ENCODE measurements around the gene RAB1B. TPM values are rescaled to one million over a fixed set of nuclear protein-coding genes. Genes with fewer than 3 reads are reported as not detected.

Gene RAB1B
- total and polyA plus RNA-seq, 9 donors = 54.6 to 140 (median 119) TPM

DNA sequence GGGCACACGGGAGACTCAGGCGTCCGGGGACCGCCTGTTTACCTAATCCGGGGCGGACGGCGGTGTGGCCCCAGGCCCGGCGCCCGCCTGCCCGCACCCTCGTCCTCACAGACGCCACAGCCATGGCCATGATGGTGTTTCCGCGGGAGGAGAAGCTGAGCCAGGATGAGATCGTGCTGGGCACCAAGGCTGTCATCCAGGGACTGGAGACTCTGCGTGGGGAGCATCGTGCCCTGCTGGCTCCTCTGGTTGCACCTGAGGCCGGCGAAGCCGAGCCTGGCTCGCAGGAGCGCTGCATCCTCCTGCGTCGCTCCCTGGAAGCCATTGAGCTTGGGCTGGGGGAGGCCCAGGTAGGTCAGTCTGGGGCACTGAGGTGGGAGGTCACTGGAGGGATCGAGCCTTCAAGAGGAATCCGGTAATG is 10.0 kb upstream of the RAB1B start:
- DNase-seq = no peak
- Histone ChIP-seq H3K4me1 (ENCODE audit: insufficient read depth) (peaks cover 9% of the 10 kb centered on the region), H3K4me3 (peak overlapping the region; percentile 93), H3K27ac (peak overlapping the region; percentile 62 to 81), H3K9me3 (no peaks in the 10 kb centered on the region), H3K27me3 (no peaks in the 10 kb centered on the region), H3K36me3 (no peaks in the 10 kb centered on the region)
- 2 to 3% (median 3%) methylated on average over 28 of the region's 28 CpGs for WGBS, 3 donors
- TF ChIP-seq, protein P1, sequence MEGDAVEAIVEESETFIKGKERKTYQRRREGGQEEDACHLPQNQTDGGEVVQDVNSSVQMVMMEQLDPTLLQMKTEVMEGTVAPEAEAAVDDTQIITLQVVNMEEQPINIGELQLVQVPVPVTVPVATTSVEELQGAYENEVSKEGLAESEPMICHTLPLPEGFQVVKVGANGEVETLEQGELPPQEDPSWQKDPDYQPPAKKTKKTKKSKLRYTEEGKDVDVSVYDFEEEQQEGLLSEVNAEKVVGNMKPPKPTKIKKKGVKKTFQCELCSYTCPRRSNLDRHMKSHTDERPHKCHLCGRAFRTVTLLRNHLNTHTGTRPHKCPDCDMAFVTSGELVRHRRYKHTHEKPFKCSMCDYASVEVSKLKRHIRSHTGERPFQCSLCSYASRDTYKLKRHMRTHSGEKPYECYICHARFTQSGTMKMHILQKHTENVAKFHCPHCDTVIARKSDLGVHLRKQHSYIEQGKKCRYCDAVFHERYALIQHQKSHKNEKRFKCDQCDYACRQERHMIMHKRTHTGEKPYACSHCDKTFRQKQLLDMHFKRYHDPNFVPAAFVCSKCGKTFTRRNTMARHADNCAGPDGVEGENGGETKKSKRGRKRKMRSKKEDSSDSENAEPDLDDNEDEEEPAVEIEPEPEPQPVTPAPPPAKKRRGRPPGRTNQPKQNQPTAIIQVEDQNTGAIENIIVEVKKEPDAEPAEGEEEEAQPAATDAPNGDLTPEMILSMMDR (IDR thresholded peaks at IDR 0.05) = no peak
- no peak for TF ChIP-seq POLR2A (IDR thresholded peaks at IDR 0.05)
- no peak for TF ChIP-seq EP300 (IDR thresholded peaks at IDR 0.05)
- intact Hi-C loops (cut with DNase I) = loop anchor here in 1 of 4 donors (2.0 kb wide), 1 partner anchor 36 kb away; no protein-coding TSS in a partner anchor

DNA sequence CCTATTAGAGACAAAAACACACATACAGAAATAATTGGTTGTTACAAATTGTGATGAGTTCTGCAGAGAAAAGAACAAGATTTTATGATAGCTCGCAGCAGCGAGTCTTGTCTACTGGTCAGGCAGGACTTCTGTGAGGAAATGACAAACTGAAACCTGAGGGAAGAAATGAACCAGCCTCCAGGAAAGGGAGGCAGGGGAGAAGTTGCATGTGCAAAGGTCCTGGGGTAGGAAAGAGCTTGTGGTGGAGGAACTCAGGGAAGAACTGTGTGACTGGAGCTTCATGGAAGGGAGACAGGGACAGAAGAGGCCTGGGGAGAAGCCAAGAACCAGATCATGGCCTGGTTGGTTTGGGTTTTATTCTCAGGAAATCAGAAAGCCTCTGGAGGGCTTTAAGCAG is 9.2 kb upstream of the RAB1B start:
- TF ChIP-seq, protein P1 (IDR thresholded peaks at IDR 0.05) = no peak
- TF ChIP-seq POLR2A (IDR thresholded peaks at IDR 0.05) = no peak
- TF ChIP-seq EP300 (IDR thresholded peaks at IDR 0.05) = no peak
- no peak overlapping the region for H3K4me3 ChIP-seq
- peaks cover 9% of the 10 kb centered on the region for H3K4me1 ChIP-seq (ENCODE audit: insufficient read depth)
- H3K36me3 ChIP-seq = no peaks in the 10 kb centered on the region
- no peak for DNase-seq
- no peaks in the 10 kb centered on the region for H3K9me3 ChIP-seq
- intact Hi-C loops (cut with DNase I) = loop anchor here in 1 of 4 donors (2.0 kb wide), 1 partner anchor 36 kb away; no protein-coding TSS in a partner anchor
- no peaks in the 10 kb centered on the region for H3K27me3 ChIP-seq
- no peak overlapping the region for H3K27ac ChIP-seq
- 96 to 100% (median 98%) methylated on average over 2 of the region's 2 CpGs for WGBS, 3 donors

DNA sequence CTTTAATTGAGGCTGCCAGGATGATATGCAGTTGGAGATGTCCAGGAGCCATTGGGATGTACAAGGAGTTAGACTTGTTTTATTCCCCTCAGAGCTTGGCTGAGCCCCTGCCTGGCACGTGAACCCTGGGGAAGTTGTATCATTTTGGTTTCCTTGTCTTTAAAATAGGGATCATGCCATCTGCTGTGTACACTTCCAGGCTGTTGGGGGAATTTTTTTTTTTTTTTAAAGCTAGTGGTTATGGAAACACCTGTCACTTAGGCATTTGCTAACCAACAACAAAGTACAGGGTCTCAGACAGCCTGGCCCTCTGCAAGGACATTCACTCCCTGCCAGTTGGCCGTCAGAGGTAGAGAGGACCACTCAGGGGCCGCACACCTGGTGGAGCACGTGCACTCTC is 8.5 kb upstream of the RAB1B start:
- H3K9me3 ChIP-seq = no peaks in the 10 kb centered on the region

DNA sequence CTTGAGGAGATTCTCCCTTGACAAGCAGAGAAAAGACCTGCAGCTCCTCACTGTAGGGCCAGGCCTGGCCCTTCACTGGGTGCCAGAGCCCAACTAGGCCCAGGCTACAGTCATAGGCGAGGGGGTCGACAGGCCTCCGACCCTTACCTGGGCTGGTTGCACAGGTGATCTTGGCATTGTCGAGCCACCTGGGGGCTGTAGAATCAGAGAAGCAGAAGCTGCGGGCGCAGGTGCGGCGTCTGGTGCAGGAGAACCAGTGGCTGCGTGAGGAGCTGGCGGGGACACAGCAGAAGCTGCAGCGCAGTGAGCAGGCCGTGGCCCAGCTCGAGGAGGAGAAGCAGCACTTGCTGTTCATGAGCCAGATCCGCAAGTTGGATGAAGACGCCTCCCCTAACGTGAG is 6.9 kb upstream of the RAB1B start:
- Histone ChIP-seq H3K36me3 (no peaks in the 10 kb centered on the region), H3K27me3 (no peaks in the 10 kb centered on the region), H3K9me3 (no peaks in the 10 kb centered on the region), H3K27ac (no peak overlapping the region), H3K4me1 (ENCODE audit: insufficient read depth) (peaks cover 9% of the 10 kb centered on the region), H3K4me3 (no peak overlapping the region)
- no peak for DNase-seq
- intact Hi-C loops (cut with DNase I) = no loop called here
- WGBS, 3 donors = 87 to 91% (median 90%) methylated on average over 16 of the region's 16 CpGs
- TF ChIP-seq POLR2A (IDR thresholded peaks at IDR 0.05) = no peak
- TF ChIP-seq EP300 (IDR thresholded peaks at IDR 0.05) = no peak
- TF ChIP-seq, protein P1 (IDR thresholded peaks at IDR 0.05) = no peak

More for the DNA sequence above, 8.5 kb upstream of the RAB1B start:
- Histone ChIP-seq H3K27ac (no peak overlapping the region), H3K4me3 (no peak overlapping the region), H3K27me3 (no peaks in the 10 kb centered on the region), H3K36me3 (no peaks in the 10 kb centered on the region), H3K4me1 (ENCODE audit: insufficient read depth) (peaks cover 9% of the 10 kb centered on the region)
- TF ChIP-seq POLR2A (IDR thresholded peaks at IDR 0.05) (no peak), EP300 (IDR thresholded peaks at IDR 0.05) (no peak)
- TF ChIP-seq, protein P1 (IDR thresholded peaks at IDR 0.05) = no peak
- intact Hi-C loops (cut with DNase I) = loop anchor here in 1 of 4 donors (2.0 kb wide), 1 partner anchor 37 kb away; no protein-coding TSS in a partner anchor
- no peak for DNase-seq
- 73 to 85% (median 83%) methylated on average over 4 of the region's 4 CpGs for WGBS, 3 donors
